ENCODE data around the gene ATP2A3. TPM values are rescaled to one million over a fixed set of nuclear protein-coding genes. Genes with fewer than 3 reads are reported as not detected.

ATP2A3 gene
- total RNA-seq, 1 experiment from 2014 or later, result 3.3 TPM

DNA sequence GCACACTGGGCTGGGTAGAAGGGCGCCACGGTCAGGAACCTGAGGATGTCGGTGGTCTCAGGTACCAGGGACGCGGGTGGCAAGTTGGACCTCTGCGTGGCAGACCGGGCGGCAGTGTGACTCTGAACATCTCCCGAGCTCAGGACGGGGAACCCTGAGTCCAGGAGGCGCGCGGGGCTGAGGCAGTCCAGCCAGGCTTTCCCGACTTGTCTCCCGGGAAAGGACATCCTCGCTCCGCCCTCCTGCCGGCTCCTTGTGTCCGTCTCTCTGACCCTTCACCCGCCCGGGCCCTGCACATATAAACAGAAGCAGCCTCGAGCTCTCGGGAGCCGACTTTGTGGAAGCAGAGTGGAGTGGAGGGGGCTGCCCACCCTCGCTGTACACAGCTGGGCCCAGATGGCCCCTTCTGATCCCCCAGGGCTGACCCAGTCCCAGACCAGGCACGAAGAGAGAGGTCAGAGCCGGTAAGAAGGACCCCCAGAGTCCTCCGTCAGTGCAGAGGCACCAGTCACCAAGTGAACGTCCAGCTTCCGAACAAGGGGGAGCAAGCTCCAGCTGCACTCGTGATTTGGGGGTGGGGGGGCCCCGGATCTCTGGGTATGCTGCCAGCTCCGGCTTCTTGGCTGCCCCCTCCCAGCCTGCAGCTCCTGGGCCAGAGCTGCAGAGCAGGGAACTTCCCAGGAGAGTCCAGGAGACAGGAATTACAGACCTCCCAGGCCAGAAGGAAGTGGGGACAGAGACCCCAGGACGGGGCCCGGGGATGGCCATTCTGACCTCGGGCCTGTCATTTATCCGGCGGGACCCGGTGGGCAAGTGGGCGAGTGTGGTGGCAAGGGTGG lies 39.5 kb downstream of the ATP2A3 start:
- H3K4me3 ChIP-seq (ENCODE audit: low read length), result no peak overlapping the region
- H3K9ac ChIP-seq (ENCODE audit: low read length), result no peak overlapping the region
- H2AFZ ChIP-seq (ENCODE audit: low read length), result no peak overlapping the region
- H3K9me2 ChIP-seq (replicated peaks; ENCODE audit: low read length), result no peaks in the 10 kb centered on the region
- POLR2A ChIA-PET (ENCODE audit: unreplicated experiment), result no interaction called here
- H3K79me2 ChIP-seq (ENCODE audit: low read length), result no peaks in the 10 kb centered on the region
- TF ChIP-seq EZH2phosphoT487 (IDR thresholded peaks at IDR 0.05; ENCODE audit: borderline replicate concordance, low read length), result no peak
- no peak for TF ChIP-seq EZH2 (IDR thresholded peaks at IDR 0.05; ENCODE audit: low read length, unreplicated experiment)
- no peaks in the 10 kb centered on the region for H4K20me1 ChIP-seq (ENCODE audit: low read length)
- no peaks in the 10 kb centered on the region for H3K36me3 ChIP-seq (ENCODE audit: low read depth, low read length)
- CTCF ChIA-PET, result interaction anchor here (0.7 kb wide), 1 partner anchor 344 kb away, joined by 3 read pairs; no protein-coding TSS in a partner anchor
- H3K27me3 ChIP-seq (ENCODE audit: low read length), result no peaks in the 10 kb centered on the region
- intact Hi-C loops (cut with micrococcal nuclease), result no loop called here
- DNase-seq (no peak), ATAC-seq (no peak)
- H3F3A ChIP-seq (ENCODE audit: low read length, unreplicated experiment), result no peaks in the 10 kb centered on the region
- no peaks in the 10 kb centered on the region for H3K9me3 ChIP-seq (ENCODE audit: low read length)
- H3K27ac ChIP-seq (ENCODE audit: low read length), result no peak overlapping the region
- no TSS peak for BruUV-seq (replicated peaks)
- H3K4me1 ChIP-seq (ENCODE audit: insufficient read depth, low read length), result no peaks in the 10 kb centered on the region
- H3K4me2 ChIP-seq (ENCODE audit: low read length), result no peak overlapping the region

DNA sequence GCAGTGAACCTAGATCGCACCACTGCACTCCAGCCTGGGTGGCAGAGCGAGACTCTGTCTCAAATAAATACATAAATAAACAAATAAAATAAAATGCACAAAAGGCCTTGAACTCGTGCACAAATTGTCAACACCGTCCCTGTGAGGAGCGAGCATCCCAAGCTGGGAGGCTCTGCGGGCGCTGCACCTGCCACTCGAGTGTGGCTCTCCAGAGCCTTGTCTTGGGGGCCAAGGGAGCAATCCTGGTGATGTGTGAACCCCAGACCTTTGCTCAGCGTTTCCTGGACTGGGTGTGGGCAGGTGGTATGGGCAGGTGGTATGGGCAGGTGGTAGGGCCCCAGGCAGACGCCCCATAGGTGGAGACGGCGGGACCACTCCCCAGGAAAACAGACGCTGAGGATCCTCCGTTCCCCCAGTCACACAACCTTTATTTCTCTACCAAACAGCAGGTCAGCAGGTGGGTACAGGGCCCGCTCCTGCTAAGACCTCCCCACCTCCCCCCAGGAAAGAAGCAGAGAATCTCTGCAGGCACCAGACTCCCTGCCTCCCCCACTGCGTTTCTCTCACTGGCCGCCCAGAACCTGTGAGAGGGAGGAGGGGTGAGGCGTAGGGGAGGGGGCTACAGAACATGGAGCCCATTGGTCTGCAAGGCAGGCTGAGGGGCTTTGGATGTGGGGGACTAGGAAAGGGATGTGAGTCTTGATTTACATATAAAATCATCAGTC lies 40.6 kb downstream of the ATP2A3 start:
- no peak overlapping the region for H3K27ac ChIP-seq (ENCODE audit: low read length)
- no peaks in the 10 kb centered on the region for H3K9me2 ChIP-seq (replicated peaks; ENCODE audit: low read length)
- no peaks in the 10 kb centered on the region for H4K20me1 ChIP-seq (ENCODE audit: low read length)
- no peak overlapping the region for H2AFZ ChIP-seq (ENCODE audit: low read length)
- H3K4me1 ChIP-seq (ENCODE audit: insufficient read depth, low read length), result no peaks in the 10 kb centered on the region
- ATAC-seq (no peak), DNase-seq (no peak)
- H3K27me3 ChIP-seq (ENCODE audit: low read length), result no peaks in the 10 kb centered on the region
- no TSS peak for BruUV-seq (replicated peaks)
- H3K79me2 ChIP-seq (ENCODE audit: low read length), result no peaks in the 10 kb centered on the region
- no peak overlapping the region for H3K4me2 ChIP-seq (ENCODE audit: low read length)
- no peaks in the 10 kb centered on the region for H3K9me3 ChIP-seq (ENCODE audit: low read length)
- H3K4me3 ChIP-seq (ENCODE audit: low read length), result no peak overlapping the region
- no peak overlapping the region for H3K9ac ChIP-seq (ENCODE audit: low read length)
- H3K36me3 ChIP-seq (ENCODE audit: low read depth, low read length), result no peaks in the 10 kb centered on the region
- no peak for TF ChIP-seq EZH2 (IDR thresholded peaks at IDR 0.05; ENCODE audit: low read length, unreplicated experiment)
- no peak for TF ChIP-seq EZH2phosphoT487 (IDR thresholded peaks at IDR 0.05; ENCODE audit: borderline replicate concordance, low read length)
- TF ChIP-seq, protein P1, sequence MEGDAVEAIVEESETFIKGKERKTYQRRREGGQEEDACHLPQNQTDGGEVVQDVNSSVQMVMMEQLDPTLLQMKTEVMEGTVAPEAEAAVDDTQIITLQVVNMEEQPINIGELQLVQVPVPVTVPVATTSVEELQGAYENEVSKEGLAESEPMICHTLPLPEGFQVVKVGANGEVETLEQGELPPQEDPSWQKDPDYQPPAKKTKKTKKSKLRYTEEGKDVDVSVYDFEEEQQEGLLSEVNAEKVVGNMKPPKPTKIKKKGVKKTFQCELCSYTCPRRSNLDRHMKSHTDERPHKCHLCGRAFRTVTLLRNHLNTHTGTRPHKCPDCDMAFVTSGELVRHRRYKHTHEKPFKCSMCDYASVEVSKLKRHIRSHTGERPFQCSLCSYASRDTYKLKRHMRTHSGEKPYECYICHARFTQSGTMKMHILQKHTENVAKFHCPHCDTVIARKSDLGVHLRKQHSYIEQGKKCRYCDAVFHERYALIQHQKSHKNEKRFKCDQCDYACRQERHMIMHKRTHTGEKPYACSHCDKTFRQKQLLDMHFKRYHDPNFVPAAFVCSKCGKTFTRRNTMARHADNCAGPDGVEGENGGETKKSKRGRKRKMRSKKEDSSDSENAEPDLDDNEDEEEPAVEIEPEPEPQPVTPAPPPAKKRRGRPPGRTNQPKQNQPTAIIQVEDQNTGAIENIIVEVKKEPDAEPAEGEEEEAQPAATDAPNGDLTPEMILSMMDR (conservative IDR thresholded peaks at IDR 0.05; ENCODE audit: low read depth, low read length), result no peak
- intact Hi-C loops (cut with micrococcal nuclease), result no loop called here
- CTCF ChIA-PET, result interaction anchor here (0.7 kb wide), 1 partner anchor 345 kb away, joined by 3 read pairs; no protein-coding TSS in a partner anchor
- POLR2A ChIA-PET (ENCODE audit: unreplicated experiment), result no interaction called here
- H3F3A ChIP-seq (ENCODE audit: low read length, unreplicated experiment), result no peaks in the 10 kb centered on the region

DNA sequence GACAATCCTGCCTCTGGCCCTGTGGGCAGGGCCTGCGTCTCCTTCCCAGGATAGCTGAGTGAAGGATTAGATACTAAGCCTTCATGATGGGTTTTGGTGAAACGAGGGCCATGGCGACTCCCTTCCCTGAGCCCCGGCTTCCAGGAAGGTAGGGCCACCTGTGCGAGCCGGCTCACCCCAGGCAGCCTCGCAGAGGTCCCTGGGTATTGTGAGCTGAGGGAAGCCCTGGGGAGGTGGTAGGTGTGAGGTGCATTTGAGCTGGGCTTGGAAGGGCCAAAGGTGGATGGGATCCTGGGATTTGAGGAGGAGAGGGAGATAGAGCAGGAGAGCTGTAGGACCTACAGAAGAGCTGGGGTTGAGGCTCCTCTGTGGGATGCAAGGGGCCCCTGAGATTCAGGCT lies 41.5 kb downstream of the ATP2A3 start:
- no peak overlapping the region for H3K4me3 ChIP-seq (ENCODE audit: low read length)
- no peak for TF ChIP-seq EZH2phosphoT487 (IDR thresholded peaks at IDR 0.05; ENCODE audit: borderline replicate concordance, low read length)
- TF ChIP-seq, protein P1 (conservative IDR thresholded peaks at IDR 0.05; ENCODE audit: low read depth, low read length), result no peak
- no peak for TF ChIP-seq EZH2 (IDR thresholded peaks at IDR 0.05; ENCODE audit: low read length, unreplicated experiment)
- intact Hi-C loops (cut with micrococcal nuclease), result no loop called here

More for the DNA sequence above, 41.5 kb downstream of the ATP2A3 start:
- H2AFZ ChIP-seq (ENCODE audit: low read length), result no peak overlapping the region
- no peaks in the 10 kb centered on the region for H3K4me1 ChIP-seq (ENCODE audit: insufficient read depth, low read length)
- no peaks in the 10 kb centered on the region for H3K36me3 ChIP-seq (ENCODE audit: low read depth, low read length)
- no peak overlapping the region for H3K27ac ChIP-seq (ENCODE audit: low read length)
- CTCF ChIA-PET, result no interaction called here
- H3F3A ChIP-seq (ENCODE audit: low read length, unreplicated experiment), result no peaks in the 10 kb centered on the region
- H4K20me1 ChIP-seq (ENCODE audit: low read length), result no peaks in the 10 kb centered on the region
- POLR2A ChIA-PET (ENCODE audit: unreplicated experiment), result no interaction called here
- no peak for ATAC-seq
- no peaks in the 10 kb centered on the region for H3K9me3 ChIP-seq (ENCODE audit: low read length)
- H3K9ac ChIP-seq (ENCODE audit: low read length), result no peak overlapping the region
- H3K9me2 ChIP-seq (replicated peaks; ENCODE audit: low read length), result no peaks in the 10 kb centered on the region
- no peaks in the 10 kb centered on the region for H3K27me3 ChIP-seq (ENCODE audit: low read length)
- H3K4me2 ChIP-seq (ENCODE audit: low read length), result no peak overlapping the region
- no peaks in the 10 kb centered on the region for H3K79me2 ChIP-seq (ENCODE audit: low read length)
- no peak for DNase-seq
- no TSS peak for BruUV-seq (replicated peaks)
